ENCODE results near the gene TCEANC2. TPM values are rescaled to one million over a fixed set of nuclear protein-coding genes. Genes with fewer than 3 reads are reported as not detected.

Gene TCEANC2
- total RNA-seq, 1 donor, result 3.0 TPM

DNA sequence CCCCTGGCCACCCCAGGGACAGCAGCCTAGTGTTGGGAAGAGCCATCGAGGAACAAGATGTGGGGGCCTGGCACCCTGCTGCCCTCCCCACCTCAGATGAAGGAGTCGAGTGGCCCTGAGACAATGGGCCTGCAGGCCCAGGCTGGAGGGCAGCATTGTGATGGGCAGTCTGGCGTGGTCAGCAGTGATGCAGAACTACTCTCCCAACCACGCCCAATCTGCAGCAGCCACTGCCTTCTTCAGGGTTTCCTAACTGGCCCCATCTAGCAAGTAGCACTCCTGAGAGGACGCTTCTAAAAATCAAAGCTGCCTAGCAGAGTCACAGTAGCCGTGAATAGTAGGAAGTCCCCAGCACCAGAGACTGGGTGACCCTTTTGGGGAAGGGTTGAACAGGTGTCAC, 80.9 kb downstream of the TCEANC2 start:
- no peak overlapping the region for H3K4me3 ChIP-seq (ENCODE audit: low read depth, low read length)
- DNase-seq (ENCODE audit: low read depth), result no peak
- TF ChIP-seq, protein P1, sequence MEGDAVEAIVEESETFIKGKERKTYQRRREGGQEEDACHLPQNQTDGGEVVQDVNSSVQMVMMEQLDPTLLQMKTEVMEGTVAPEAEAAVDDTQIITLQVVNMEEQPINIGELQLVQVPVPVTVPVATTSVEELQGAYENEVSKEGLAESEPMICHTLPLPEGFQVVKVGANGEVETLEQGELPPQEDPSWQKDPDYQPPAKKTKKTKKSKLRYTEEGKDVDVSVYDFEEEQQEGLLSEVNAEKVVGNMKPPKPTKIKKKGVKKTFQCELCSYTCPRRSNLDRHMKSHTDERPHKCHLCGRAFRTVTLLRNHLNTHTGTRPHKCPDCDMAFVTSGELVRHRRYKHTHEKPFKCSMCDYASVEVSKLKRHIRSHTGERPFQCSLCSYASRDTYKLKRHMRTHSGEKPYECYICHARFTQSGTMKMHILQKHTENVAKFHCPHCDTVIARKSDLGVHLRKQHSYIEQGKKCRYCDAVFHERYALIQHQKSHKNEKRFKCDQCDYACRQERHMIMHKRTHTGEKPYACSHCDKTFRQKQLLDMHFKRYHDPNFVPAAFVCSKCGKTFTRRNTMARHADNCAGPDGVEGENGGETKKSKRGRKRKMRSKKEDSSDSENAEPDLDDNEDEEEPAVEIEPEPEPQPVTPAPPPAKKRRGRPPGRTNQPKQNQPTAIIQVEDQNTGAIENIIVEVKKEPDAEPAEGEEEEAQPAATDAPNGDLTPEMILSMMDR (IDR thresholded peaks at IDR 0.05; ENCODE audit: insufficient read depth, low read depth, low read length), result no peak

DNA sequence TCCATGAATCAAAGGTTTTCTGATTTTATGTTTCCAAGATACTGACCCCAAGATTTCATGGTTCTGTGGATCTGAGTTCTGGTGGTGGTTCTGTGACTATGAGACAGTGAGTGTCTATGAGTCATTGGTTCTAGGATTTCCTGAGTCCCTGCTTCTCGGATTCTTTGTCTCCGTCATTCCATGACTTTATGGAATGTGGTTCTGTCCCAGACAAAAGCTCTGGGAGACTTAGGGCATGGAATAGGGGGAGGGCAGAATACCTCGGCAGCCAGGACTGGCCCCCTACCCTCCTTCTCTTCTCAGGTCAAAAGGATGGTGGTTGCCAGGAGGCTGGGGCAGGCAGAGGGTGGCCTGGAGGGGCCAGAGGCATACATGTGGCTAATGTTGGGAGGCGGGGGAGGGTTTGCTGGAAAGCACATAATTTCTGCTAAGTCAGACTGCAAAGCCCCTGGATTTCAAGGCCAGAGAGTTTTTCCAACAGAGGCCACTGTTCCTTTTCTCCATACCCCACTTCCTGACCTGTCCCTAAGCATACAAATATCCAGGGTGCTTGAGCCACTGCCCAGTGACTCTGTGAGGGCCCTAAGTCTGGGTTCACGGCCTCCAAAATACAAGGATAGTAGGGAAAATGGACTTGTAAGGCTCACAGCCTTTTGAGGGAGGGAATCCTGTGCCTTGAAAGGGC, 82.2 kb downstream of the TCEANC2 start:
- TF ChIP-seq, protein P1 (IDR thresholded peaks at IDR 0.05; ENCODE audit: insufficient read depth, low read depth, low read length), result no peak
- peak; percentile 14 for DNase-seq (ENCODE audit: low read depth)
- no peak overlapping the region for H3K4me3 ChIP-seq (ENCODE audit: low read depth, low read length)

DNA sequence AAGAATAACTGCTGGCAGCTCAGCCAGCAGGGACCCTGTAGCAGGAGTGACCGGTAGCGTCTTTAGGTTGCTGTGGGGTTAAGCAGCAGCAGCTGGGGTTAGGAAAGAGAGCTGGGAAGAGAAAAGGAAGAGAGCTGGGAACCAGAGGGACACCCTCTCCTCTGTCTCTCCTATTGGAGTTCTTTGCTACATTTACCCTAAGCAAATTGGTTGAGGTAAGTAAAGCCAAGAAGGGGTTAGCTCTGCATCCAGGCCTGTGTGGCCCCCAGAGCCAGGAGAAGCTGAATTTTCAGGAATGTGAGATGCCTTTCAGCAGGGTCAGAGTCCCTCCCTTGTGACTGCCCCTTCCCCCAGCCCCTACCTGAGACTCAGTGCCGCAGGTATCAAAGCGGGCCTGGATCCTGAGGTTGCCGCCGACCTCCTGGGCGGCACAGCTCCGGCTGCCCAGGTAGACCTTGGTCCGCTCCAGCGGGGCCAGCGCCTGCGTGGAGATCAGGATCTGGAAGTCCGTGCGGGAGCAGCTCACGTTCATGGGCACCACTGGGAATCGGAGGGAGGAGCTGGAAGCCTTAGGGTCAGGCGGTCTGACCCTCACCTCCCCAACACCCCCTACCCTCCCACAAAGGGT, 83.0 kb downstream of the TCEANC2 start:
- TF ChIP-seq, protein P1 (IDR thresholded peaks at IDR 0.05; ENCODE audit: insufficient read depth, low read depth, low read length), result no peak
- no peak overlapping the region for H3K4me3 ChIP-seq (ENCODE audit: low read depth, low read length)
- no peak for DNase-seq (ENCODE audit: low read depth)

DNA sequence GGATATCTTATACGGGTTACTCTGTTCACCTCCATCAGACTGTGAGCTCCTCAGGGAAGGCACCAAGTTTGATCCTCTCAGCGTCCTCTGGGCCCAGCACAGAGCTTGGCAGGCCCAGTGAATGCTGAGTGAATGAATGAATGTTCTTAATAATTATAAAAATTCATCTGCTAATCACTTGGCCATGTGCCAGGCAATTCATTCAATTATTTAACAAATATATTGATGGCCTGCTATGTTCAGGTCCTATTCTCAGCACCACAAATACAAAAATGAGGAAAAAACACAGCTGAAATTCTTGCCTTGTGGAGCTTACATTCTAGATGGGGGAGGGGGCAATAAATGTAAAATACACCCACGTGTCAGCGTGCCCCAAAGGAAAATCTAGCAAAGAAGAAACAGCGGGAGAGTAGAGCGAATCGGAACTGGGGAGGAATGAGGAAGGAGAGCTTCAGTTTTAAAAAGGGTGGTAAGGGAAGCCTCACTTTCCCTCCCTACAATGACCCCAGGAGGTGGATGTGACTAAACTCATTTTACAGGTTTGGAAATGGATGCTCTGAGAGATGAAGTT, 83.6 kb downstream of the TCEANC2 start:
- DNase-seq (ENCODE audit: low read depth), result no peak
- TF ChIP-seq, protein P1 (IDR thresholded peaks at IDR 0.05; ENCODE audit: insufficient read depth, low read depth, low read length), result no peak
- H3K4me3 ChIP-seq (ENCODE audit: low read depth, low read length), result no peak overlapping the region

DNA sequence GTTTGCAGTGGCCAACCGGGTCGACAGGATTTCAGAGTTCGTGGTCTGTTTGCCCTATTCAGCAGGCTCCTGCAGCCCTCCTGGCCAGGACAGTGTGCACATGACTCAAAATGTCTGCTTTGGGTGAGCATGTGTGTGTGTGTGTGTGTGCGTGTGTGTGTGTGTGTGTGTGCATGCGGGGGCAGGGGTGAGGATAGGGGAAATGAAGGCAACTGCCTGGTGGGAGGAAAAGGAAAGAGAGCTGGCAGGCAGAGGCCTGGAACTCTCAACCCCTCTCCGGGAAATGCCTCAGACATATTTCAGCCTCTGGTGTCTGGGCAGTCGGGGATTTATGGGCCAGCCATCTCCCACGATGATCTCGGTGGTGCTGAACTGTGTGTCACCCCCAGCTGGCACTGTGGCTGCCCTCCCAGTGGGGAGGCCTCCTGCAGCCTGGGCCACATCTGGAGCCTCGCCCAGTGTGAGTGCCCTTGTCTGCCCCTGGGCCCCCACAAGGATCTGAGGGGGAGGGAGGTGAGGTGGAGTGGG, 84.2 kb downstream of the TCEANC2 start:
- TF ChIP-seq, protein P1 (IDR thresholded peaks at IDR 0.05; ENCODE audit: insufficient read depth, low read depth, low read length), result no peak
- H3K4me3 ChIP-seq (ENCODE audit: low read depth, low read length), result no peak overlapping the region
- DNase-seq (ENCODE audit: low read depth), result peak; percentile 55

DNA sequence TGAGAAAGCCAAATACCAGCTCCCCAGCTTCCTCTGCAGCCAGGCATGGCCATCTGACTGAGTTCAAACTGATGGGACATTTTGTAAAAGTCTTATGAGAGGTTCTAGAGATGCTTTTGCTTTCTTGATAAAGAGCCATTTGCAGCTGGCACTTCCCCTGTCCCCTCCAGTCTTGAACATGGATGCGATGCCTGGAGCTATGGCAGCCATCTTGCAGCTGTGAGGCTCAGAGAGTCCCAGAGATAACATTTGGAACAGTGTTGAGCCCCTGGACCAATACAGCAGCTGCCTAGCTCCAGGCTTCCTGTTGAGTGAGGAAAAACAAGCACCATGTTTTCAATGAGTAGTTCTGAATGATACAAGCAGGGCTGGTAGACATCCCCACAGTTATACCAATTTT, 85.6 kb downstream of the TCEANC2 start:
- no peak for DNase-seq (ENCODE audit: low read depth)
- TF ChIP-seq, protein P1 (IDR thresholded peaks at IDR 0.05; ENCODE audit: insufficient read depth, low read depth, low read length), result no peak
- H3K4me3 ChIP-seq (ENCODE audit: low read depth, low read length), result no peak overlapping the region
